ENCODE measurements around the gene RASA3. TPM values are rescaled to one million over a fixed set of nuclear protein-coding genes. Genes with fewer than 3 reads are reported as not detected.

Gene RASA3
- polyA plus RNA-seq, 1 donor from 2014 or later = 8.5 TPM

GRCh38 chr13:114010401-114011101 is 121.9 kb downstream of the RASA3 start:
- no peak overlapping the region for H3K4me3 ChIP-seq (ENCODE audit: low read length)
- no peaks in the 10 kb centered on the region for H3K27me3 ChIP-seq (ENCODE audit: insufficient read depth, low read depth, low read length)
- H3F3A ChIP-seq (ENCODE audit: insufficient read depth, low read length, poor library complexity, severe bottlenecking) = no peaks in the 10 kb centered on the region
- H2AFZ ChIP-seq (ENCODE audit: low read depth, low read length) = no peak overlapping the region
- no peak overlapping the region for H3K4me2 ChIP-seq (ENCODE audit: low read length)
- TF ChIP-seq, protein P1, sequence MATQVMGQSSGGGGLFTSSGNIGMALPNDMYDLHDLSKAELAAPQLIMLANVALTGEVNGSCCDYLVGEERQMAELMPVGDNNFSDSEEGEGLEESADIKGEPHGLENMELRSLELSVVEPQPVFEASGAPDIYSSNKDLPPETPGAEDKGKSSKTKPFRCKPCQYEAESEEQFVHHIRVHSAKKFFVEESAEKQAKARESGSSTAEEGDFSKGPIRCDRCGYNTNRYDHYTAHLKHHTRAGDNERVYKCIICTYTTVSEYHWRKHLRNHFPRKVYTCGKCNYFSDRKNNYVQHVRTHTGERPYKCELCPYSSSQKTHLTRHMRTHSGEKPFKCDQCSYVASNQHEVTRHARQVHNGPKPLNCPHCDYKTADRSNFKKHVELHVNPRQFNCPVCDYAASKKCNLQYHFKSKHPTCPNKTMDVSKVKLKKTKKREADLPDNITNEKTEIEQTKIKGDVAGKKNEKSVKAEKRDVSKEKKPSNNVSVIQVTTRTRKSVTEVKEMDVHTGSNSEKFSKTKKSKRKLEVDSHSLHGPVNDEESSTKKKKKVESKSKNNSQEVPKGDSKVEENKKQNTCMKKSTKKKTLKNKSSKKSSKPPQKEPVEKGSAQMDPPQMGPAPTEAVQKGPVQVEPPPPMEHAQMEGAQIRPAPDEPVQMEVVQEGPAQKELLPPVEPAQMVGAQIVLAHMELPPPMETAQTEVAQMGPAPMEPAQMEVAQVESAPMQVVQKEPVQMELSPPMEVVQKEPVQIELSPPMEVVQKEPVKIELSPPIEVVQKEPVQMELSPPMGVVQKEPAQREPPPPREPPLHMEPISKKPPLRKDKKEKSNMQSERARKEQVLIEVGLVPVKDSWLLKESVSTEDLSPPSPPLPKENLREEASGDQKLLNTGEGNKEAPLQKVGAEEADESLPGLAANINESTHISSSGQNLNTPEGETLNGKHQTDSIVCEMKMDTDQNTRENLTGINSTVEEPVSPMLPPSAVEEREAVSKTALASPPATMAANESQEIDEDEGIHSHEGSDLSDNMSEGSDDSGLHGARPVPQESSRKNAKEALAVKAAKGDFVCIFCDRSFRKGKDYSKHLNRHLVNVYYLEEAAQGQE (IDR thresholded peaks at IDR 0.05; ENCODE audit: borderline replicate concordance) = no peak
- no peak for TF ChIP-seq POLR2AphosphoS5 (IDR thresholded peaks at IDR 0.05)
- TF ChIP-seq TAF1 (IDR thresholded peaks at IDR 0.05; ENCODE audit: low read depth) = no peak
- H3K27ac ChIP-seq (ENCODE audit: low read length) = no peak overlapping the region
- no peaks in the 10 kb centered on the region for H3K9me2 ChIP-seq (ENCODE audit: insufficient read depth, low read length)
- H3K9me3 ChIP-seq (ENCODE audit: low read length) = no peaks in the 10 kb centered on the region
- H4K20me1 ChIP-seq (ENCODE audit: insufficient read depth) = no peaks in the 10 kb centered on the region
- no peaks in the 10 kb centered on the region for H3K79me2 ChIP-seq (replicated peaks; ENCODE audit: insufficient read depth, low read length)
- H3K9ac ChIP-seq (ENCODE audit: low read length) = no peak overlapping the region
- H3K36me3 ChIP-seq (ENCODE audit: insufficient read depth, low read length) = peaks cover 6% of the 10 kb centered on the region

- no peaks in the 10 kb centered on the region for H3K27me3 ChIP-seq (ENCODE audit: insufficient read depth, low read depth, low read length)
- H3K9me3 ChIP-seq (ENCODE audit: low read length) = no peaks in the 10 kb centered on the region
- no peak overlapping the region for H3K27ac ChIP-seq (ENCODE audit: low read length)
- H3K79me2 ChIP-seq (replicated peaks; ENCODE audit: insufficient read depth, low read length) = no peaks in the 10 kb centered on the region
- no peak overlapping the region for H2AFZ ChIP-seq (ENCODE audit: low read depth, low read length)
- no peak overlapping the region for H3K4me2 ChIP-seq (ENCODE audit: low read length)
- H3K9me2 ChIP-seq (ENCODE audit: insufficient read depth, low read length) = no peaks in the 10 kb centered on the region
- H3K9ac ChIP-seq (ENCODE audit: low read length) = no peak overlapping the region
- H3K36me3 ChIP-seq (ENCODE audit: insufficient read depth, low read length) = peaks cover 6% of the 10 kb centered on the region
- no peaks in the 10 kb centered on the region for H4K20me1 ChIP-seq (ENCODE audit: insufficient read depth)
- no peaks in the 10 kb centered on the region for H3F3A ChIP-seq (ENCODE audit: insufficient read depth, low read length, poor library complexity, severe bottlenecking)
- TF ChIP-seq SMC3 (conservative IDR thresholded peaks at IDR 0.05; ENCODE audit: poor library complexity) = no peak
- no peak for TF ChIP-seq POLR2AphosphoS5 (IDR thresholded peaks at IDR 0.05)
- TF ChIP-seq EP300 (conservative IDR thresholded peaks at IDR 0.05; ENCODE audit: poor library complexity, severe bottlenecking) = no peak
- no peak for TF ChIP-seq CTCF (IDR thresholded peaks at IDR 0.05; ENCODE audit: poor library complexity, severe bottlenecking)
- TF ChIP-seq, protein P1 (IDR thresholded peaks at IDR 0.05; ENCODE audit: borderline replicate concordance) = no peak
- TF ChIP-seq MXI1 (conservative IDR thresholded peaks at IDR 0.05; ENCODE audit: poor library complexity, severe bottlenecking) = no peak
- no peak for TF ChIP-seq TAF1 (IDR thresholded peaks at IDR 0.05; ENCODE audit: low read depth)
- no peak for TF ChIP-seq RAD21 (conservative IDR thresholded peaks at IDR 0.05)
- no peak for TF ChIP-seq EZH2 (IDR thresholded peaks at IDR 0.05; ENCODE audit: borderline replicate concordance, insufficient read depth, low read length, poor library complexity, severe bottlenecking)
- H3K4me3 ChIP-seq (ENCODE audit: low read length) = no peak overlapping the region
These were observed 122.6 kb downstream of the RASA3 start for GRCh38 chr13:114009590-114010400.
